Ovary (tissue), 9 donors: ENCODE results near the gene EYS. TPM values are rescaled to one million over a fixed set of nuclear protein-coding genes. Genes with fewer than 3 reads are reported as not detected.

Experiments used
- DNase-seq, 5 donors: peaks; one replicate each; pipeline ENCODE4 v3.0.0-alpha.2; 2019 to 2020
- H3K27ac ChIP-seq, 2 donors: fragments of 200-600 bp; one replicate each; pipeline versions ENCODE4 v1.5.1 to v1.8.0; 2019 to 2022
- H3K27me3 ChIP-seq: fragments of 200-600 bp; one replicate; pipeline ENCODE4 v1.8.0; 2022
- H3K36me3 ChIP-seq: fragments of 200-600 bp; sonication (generic); one replicate; pipeline ENCODE4 v1.5.1; 2019
- H3K4me1 ChIP-seq: one replicate; pipeline ENCODE4 v1.8.1; 2013; ENCODE audit warnings: mild to moderate bottlenecking, moderate library complexity; ENCODE audit not compliant: insufficient read depth
- H3K4me3 ChIP-seq: fragments of 200-600 bp; sonication (generic); one replicate; pipeline ENCODE4 v1.5.1; 2017
- H3K9me3 ChIP-seq, 2 donors: fragments of 200-600 bp in 1 of 2; sonication (generic) in 1 of 2; one replicate each; pipeline versions ENCODE4 v1.5.1 to v1.8.1; 2013 to 2019; ENCODE audit warnings: mild to moderate bottlenecking in 1 of 2, moderate library complexity in 1 of 2
- CTCF ChIP-seq, 3 donors: fragments of 450-650 bp in 2 of 3; fragments of 200-600 bp in 1 of 3; IDR thresholded peaks; one replicate each; pipeline versions ENCODE4 v1.5.1 to v1.8.0; 2016 to 2022; ENCODE audit warnings: antibody characterized with exemption in 3 of 3, mild to moderate bottlenecking in 1 of 3
- EP300 ChIP-seq: sonication (generic); formaldehyde crosslinking; IDR thresholded peaks from one replicate; pipeline ENCODE4 v1.6.1; 2017; ENCODE audit warnings: antibody characterized with exemption
- POLR2A ChIP-seq: fragments of 450-650 bp; IDR thresholded peaks from one replicate; pipeline ENCODE4 v1.6.1; 2017; ENCODE audit warnings: antibody characterized with exemption, mild to moderate bottlenecking, moderate library complexity
- WGBS, 3 donors: extraction: QIAGEN DNeasy Blood & Tissue Kit in 1 of 3; methylation state at CpG; one replicate each; pipeline versions ENCODE4 v1.1.5 to v1.1.7; 2013 to 2017; 5-methylcytosine and 5-hydroxymethylcytosine counted together
- intact Hi-C, 4 donors: fragments of 100-400 bp; cut with DNase I; formaldehyde crosslinking; loops; one replicate each; pipeline versions ENCODE4 v1.11.0 to v1.15.1; 2022 to 2023
- polyA plus RNA-seq, 2 donors: library from polyadenylated mRNA; stranded (reverse); fragments of 200-250 nt in 1 of 2; fragments of 350-450 nt in 1 of 2; fragmentation: Illumina TruSeq in 1 of 2; extraction: RNeasy Lipid Tissue Mini Kit (QIAGEN cat#74804) in 1 of 2; gene quantifications; one replicate each; pipeline ENCODE4 v1.2.3, GENCODE V29; 2013 to 2014
- total RNA-seq, 7 donors: library from RNA; depleted of rRNA in 2 of 7; stranded (reverse); fragments of >200 nt in 2 of 7; fragmentation: NEBNext Ultra II Directional in 3 of 7; extraction: Animal tissue kit (Norgen Biotek cat#: 25700) in 3 of 7; gene quantifications; one replicate each; pipeline versions ENCODE4 v1.1.0 to v1.2.4, GENCODE V29; 2016 to 2023
- donor health status: DM: no; HTN: no; CAD: no; lungs with moderate emphysema.
- donor health status: DM: no; HTN: no; CAD: no.
- donor health status: Bipolar disorder and iron deficiency.
- donor health status: DM: yes; HTN: yes; CAD: no.
- donor health status: DM: no; HTN: no; CAD: no.
- donor health status: DM: yes; HTN: yes; CAD: no.

Gene EYS
- total and polyA plus RNA-seq, 9 donors: under 0.01 to 0.03 (median 0.01) TPM; not detected in 6

GRCh38 chr6:63882208-63882607 is 1824.8 kb downstream of the EYS start:
- DNase-seq: no peak
- intact Hi-C loops: no loop called here
- 63 to 67% (median 65%) methylated on average over 4 of the region's 4 CpGs for WGBS, 3 donors
- H3K4me3 ChIP-seq: no peak overlapping the region
- no peak overlapping the region for H3K27ac ChIP-seq
- TF ChIP-seq EP300 (no peak), CTCF (IDR thresholded peaks at IDR 0.05) (no peak), POLR2A (no peak)
- H3K27me3 ChIP-seq: no peaks in the 10 kb centered on the region
- H3K4me1 ChIP-seq: no peaks in the 10 kb centered on the region
- H3K36me3 ChIP-seq: no peaks in the 10 kb centered on the region
- no peaks in the 10 kb centered on the region for H3K9me3 ChIP-seq

- TF ChIP-seq EP300: no peak
- no peak for TF ChIP-seq CTCF (IDR thresholded peaks at IDR 0.05)
- TF ChIP-seq POLR2A: no peak
- H3K27me3 ChIP-seq: no peaks in the 10 kb centered on the region
- intact Hi-C loops: no loop called here
- H3K36me3 ChIP-seq: no peaks in the 10 kb centered on the region
- no peak overlapping the region for H3K4me3 ChIP-seq
- no peak for DNase-seq
- H3K9me3 ChIP-seq: no peaks in the 10 kb centered on the region
- no peaks in the 10 kb centered on the region for H3K4me1 ChIP-seq
- no peak overlapping the region for H3K27ac ChIP-seq
- 81 to 95% (median 89%) methylated on average over 1 of the region's 1 CpG for WGBS, 3 donors
These were observed 1825.2 kb downstream of the EYS start for GRCh38 chr6:63881791-63882190.

GRCh38 chr6:63872233-63872632 is 1834.8 kb downstream of the EYS start:
- no peak for TF ChIP-seq CTCF (IDR thresholded peaks at IDR 0.05)
- TF ChIP-seq EP300: no peak
- no peak for TF ChIP-seq POLR2A
- Histone ChIP-seq H3K4me1 (no peaks in the 10 kb centered on the region), H3K9me3 (no peaks in the 10 kb centered on the region), H3K36me3 (no peaks in the 10 kb centered on the region), H3K27me3 (no peaks in the 10 kb centered on the region), H3K27ac (no peak overlapping the region), H3K4me3 (no peak overlapping the region)
- DNase-seq: no peak
- intact Hi-C loops: no loop called here
- 89 to 95% (median 91%) methylated on average over 4 of the region's 4 CpGs for WGBS, 3 donors

- 55 to 59% (median 58%) methylated on average over 3 of the region's 3 CpGs for WGBS, 3 donors
- no peaks in the 10 kb centered on the region for H3K27me3 ChIP-seq
- H3K36me3 ChIP-seq: no peaks in the 10 kb centered on the region
- TF ChIP-seq EP300: no peak
- TF ChIP-seq CTCF (IDR thresholded peaks at IDR 0.05): no peak
- TF ChIP-seq POLR2A: no peak
- no peaks in the 10 kb centered on the region for H3K4me1 ChIP-seq
- no peaks in the 10 kb centered on the region for H3K9me3 ChIP-seq
- H3K27ac ChIP-seq: no peak overlapping the region
- DNase-seq: no peak
- no peak overlapping the region for H3K4me3 ChIP-seq
- intact Hi-C loops: no loop called here
These were observed 1838.7 kb downstream of the EYS start for GRCh38 chr6:63868351-63868750.
